ENCODE measurements around the gene CENPB.

Gene CENPB

DNA sequence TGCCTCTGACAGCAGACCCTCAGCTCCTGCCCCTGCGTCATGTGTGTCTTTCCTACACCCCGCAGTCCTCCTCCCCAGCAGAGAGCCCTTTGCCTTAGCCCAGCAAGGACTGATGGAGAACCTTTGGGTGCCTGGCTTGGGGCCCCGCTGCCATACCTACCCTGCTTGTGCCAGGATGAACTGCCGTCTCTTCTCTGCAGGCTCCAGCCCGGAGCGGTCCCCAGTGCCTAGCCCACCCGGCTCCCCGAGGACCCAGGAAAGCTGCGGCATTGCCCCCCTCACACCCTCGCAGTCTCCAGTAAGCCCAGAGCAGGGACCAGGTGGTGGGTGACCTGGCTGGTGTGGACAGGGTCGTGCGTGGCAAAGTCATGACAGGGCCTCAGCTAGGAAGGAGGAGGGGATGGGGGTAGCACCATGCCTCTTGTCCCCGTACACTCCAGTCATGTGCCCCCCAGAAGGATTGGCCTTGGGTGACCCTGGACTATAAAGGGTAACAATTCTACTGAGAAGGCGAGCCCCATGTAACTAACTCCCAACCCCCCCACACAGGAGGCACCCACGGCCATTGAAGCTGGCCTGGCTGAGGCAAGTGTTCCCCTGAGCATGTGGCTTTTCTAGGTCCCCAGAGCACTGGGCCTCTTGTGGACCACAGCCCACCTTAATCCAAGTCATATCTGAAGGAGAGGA is 45.8 kb downstream of the CENPB start:
- Histone ChIP-seq H4K20me1 (ENCODE audit: insufficient read depth) (no peaks in the 10 kb centered on the region), H3K4me2 (no peak overlapping the region), H3K27ac (no peak overlapping the region), H3K36me3 (ENCODE audit: insufficient read depth) (no peaks in the 10 kb centered on the region), H2AFZ (ENCODE audit: low read depth) (no peak overlapping the region), H3K79me2 (ENCODE audit: insufficient read depth, low read depth) (no peaks in the 10 kb centered on the region), H3K27me3 (ENCODE audit: insufficient read depth, low read depth) (no peaks in the 10 kb centered on the region), H3K9ac (no peak overlapping the region), H3K4me1 (ENCODE audit: low read depth, poor library complexity, severe bottlenecking) (no peaks in the 10 kb centered on the region), H3K4me3 (IDR thresholded peaks at IDR 0.05; ENCODE audit: insufficient read depth, low read depth, low read length) (no peak overlapping the region)
- TF ChIP-seq, protein P1, sequence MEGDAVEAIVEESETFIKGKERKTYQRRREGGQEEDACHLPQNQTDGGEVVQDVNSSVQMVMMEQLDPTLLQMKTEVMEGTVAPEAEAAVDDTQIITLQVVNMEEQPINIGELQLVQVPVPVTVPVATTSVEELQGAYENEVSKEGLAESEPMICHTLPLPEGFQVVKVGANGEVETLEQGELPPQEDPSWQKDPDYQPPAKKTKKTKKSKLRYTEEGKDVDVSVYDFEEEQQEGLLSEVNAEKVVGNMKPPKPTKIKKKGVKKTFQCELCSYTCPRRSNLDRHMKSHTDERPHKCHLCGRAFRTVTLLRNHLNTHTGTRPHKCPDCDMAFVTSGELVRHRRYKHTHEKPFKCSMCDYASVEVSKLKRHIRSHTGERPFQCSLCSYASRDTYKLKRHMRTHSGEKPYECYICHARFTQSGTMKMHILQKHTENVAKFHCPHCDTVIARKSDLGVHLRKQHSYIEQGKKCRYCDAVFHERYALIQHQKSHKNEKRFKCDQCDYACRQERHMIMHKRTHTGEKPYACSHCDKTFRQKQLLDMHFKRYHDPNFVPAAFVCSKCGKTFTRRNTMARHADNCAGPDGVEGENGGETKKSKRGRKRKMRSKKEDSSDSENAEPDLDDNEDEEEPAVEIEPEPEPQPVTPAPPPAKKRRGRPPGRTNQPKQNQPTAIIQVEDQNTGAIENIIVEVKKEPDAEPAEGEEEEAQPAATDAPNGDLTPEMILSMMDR (conservative IDR thresholded peaks at IDR 0.05; ENCODE audit: low read depth, low read length): no peak

DNA sequence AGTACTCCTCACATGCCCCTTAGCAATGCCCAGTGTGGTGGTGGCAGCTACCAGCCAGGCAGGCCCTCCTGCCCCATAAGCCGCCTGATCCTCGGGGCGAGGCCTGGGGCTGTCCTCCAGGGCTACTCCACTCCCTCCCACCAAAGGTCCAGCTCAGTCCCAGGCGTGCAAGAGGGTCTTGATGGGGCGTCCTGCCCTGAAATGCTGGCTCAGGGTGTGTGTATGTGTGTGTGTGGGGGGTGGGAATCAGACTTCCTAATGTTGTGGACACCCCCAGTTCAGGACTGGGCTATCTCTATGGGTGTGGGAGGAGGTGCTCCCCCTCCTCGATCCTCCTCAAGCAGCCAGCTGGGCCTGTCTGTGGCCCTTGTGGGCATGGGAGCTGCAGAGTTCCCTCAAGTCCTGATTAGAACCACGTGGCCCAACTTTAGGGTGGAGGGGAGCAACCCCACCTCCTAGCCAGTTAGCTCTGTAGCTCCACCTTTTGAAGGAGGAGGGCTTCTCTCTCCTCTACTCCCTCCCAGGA is 46.6 kb downstream of the CENPB start:
- no peak overlapping the region for H3K27ac ChIP-seq
- no peaks in the 10 kb centered on the region for H3K4me1 ChIP-seq (ENCODE audit: low read depth, poor library complexity, severe bottlenecking)
- no peak overlapping the region for H2AFZ ChIP-seq (ENCODE audit: low read depth)
- H3K27me3 ChIP-seq (ENCODE audit: insufficient read depth, low read depth): no peaks in the 10 kb centered on the region
- H3K79me2 ChIP-seq (ENCODE audit: insufficient read depth, low read depth): no peaks in the 10 kb centered on the region
- TF ChIP-seq, protein P1 (conservative IDR thresholded peaks at IDR 0.05; ENCODE audit: low read depth, low read length): no peak
- no peaks in the 10 kb centered on the region for H4K20me1 ChIP-seq (ENCODE audit: insufficient read depth)
- no peak overlapping the region for H3K9ac ChIP-seq
- no peak overlapping the region for H3K4me3 ChIP-seq (IDR thresholded peaks at IDR 0.05; ENCODE audit: insufficient read depth, low read depth, low read length)
- H3K4me2 ChIP-seq: no peak overlapping the region
- H3K36me3 ChIP-seq (ENCODE audit: insufficient read depth): no peaks in the 10 kb centered on the region

DNA sequence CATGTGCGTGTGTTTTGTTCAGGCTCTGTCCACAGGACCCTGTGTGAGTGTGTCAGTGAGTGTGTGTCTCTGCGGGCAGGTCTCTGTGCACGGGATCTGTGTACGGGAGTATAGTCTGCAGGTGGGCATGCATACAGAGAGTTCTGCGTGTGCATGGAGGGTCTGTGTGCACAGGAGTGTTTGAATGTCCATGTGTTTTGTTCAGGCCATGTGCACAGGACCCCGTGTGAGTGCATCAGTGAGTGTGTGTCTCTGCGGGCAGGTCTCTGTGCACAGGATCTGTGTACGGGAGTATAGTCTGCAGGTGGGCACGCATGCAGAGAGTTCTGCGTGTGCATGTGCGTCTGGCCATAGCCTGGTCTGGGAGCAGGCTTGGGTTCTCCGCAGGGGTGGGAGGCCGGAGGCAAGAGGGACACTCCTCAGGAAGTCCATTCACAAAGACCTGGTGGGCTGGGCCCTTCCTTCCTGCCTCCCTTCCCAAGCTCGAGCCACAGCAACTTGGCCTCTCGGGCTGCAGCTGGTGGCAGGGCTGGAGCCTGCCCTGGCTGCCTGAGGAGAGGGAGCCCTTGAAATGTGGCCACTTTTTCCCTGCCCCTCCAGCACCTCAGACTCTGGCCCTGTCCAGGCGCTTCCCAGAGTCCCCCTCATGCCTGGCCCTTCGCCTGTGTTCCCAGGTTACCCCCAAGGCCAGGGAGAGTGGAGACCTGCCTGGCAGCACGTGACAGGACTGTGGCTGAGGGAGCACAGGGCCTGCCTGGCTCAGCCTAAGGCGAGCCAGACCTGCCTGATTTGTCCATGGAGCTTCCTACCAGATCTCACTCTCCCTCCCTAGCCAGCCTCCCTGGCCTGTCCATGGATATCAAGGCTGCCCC is 47.2 kb downstream of the CENPB start:
- TF ChIP-seq, protein P1 (conservative IDR thresholded peaks at IDR 0.05; ENCODE audit: low read depth, low read length): no peak
- Histone ChIP-seq H3K27ac (no peak overlapping the region), H3K36me3 (ENCODE audit: insufficient read depth) (no peaks in the 10 kb centered on the region), H2AFZ (ENCODE audit: low read depth) (no peak overlapping the region), H3K4me3 (IDR thresholded peaks at IDR 0.05; ENCODE audit: insufficient read depth, low read depth, low read length) (no peak overlapping the region), H3K79me2 (ENCODE audit: insufficient read depth, low read depth) (no peaks in the 10 kb centered on the region), H3K9ac (no peak overlapping the region), H4K20me1 (ENCODE audit: insufficient read depth) (no peaks in the 10 kb centered on the region), H3K27me3 (ENCODE audit: insufficient read depth, low read depth) (no peaks in the 10 kb centered on the region), H3K4me1 (ENCODE audit: low read depth, poor library complexity, severe bottlenecking) (no peaks in the 10 kb centered on the region), H3K4me2 (no peak overlapping the region)

DNA sequence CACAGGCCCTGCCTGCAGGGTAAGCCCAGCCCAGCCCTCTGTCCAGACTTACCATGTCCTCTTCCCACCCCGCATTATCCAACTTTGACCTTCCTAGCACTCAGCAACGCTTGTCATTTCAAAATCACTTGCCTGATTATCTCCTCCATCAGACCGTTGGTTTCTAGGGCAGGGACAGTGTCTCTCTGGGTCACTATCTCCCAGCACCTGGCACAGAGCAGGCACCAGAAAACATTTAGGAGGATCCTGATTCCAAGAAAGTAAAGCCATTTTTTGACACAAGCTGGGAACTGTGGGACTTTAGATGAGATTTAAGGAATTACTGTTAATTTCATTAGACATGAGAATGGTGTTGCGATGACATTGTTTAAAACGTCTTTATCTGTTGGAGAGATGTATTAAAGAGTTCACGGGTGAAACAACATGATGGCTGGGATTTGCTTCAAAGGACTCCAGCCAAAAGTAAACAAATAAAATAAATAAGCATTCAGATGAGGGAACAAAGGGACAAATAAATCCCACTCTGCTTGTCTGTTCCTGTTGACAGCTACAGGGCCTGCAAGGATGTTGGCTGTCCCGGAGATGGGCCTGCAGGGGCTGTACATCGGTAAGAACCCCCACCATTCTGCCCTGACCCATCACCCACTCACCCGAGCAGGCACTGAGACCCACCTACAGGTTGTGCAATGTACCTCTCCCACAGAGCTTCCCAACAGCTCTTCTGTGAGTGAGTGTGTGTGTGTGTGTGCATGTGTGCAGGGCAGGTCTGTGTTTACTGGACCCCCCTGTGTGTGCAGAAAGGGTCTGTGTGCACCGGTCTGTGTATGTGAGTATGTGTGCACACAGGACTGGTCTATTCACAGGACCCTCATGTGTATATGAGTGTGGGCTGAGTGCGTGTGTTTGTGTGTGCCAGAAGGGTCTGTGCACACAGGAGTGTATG is 48.2 kb downstream of the CENPB start:
- Histone ChIP-seq H3K9ac (no peak overlapping the region), H3K36me3 (ENCODE audit: insufficient read depth) (no peaks in the 10 kb centered on the region), H3K79me2 (ENCODE audit: insufficient read depth, low read depth) (no peaks in the 10 kb centered on the region), H3K4me3 (IDR thresholded peaks at IDR 0.05; ENCODE audit: insufficient read depth, low read depth, low read length) (no peak overlapping the region), H2AFZ (ENCODE audit: low read depth) (no peak overlapping the region), H3K4me2 (no peak overlapping the region), H3K4me1 (ENCODE audit: low read depth, poor library complexity, severe bottlenecking) (no peaks in the 10 kb centered on the region), H3K27me3 (ENCODE audit: insufficient read depth, low read depth) (no peaks in the 10 kb centered on the region), H4K20me1 (ENCODE audit: insufficient read depth) (no peaks in the 10 kb centered on the region), H3K27ac (no peak overlapping the region)
- TF ChIP-seq, protein P1 (conservative IDR thresholded peaks at IDR 0.05; ENCODE audit: low read depth, low read length): no peak
